B cell (primary cell): Measurements from ENCODE around the gene FAM120A. TPM values are rescaled to one million over a fixed set of nuclear protein-coding genes. Genes with fewer than 3 reads are reported as not detected.

Source experiments
- ATAC-seq: fragments of 200-7000 bp; cut with Tn5 transposase; one replicate; pipeline ENCODE4 v1.10.0; 2021; ENCODE audit warnings: low read depth, mild to moderate bottlenecking, moderate number of reproducible peaks, moderate library complexity
- CTCF ChIA-PET: fragments of 350-600 bp; sonication (Branson Sonifier 250); formaldehyde crosslinking; loops from one replicate; lab custom pipeline; 2021; ENCODE audit warnings: antibody characterized with exemption, inconsistent platforms; lab: Charles Lee
- POLR2A ChIA-PET: fragments of 350-600 bp; sonication (Branson Sonifier 250); formaldehyde crosslinking; loops from one replicate; lab custom pipeline; 2021; ENCODE audit warnings: antibody characterized with exemption; lab: Charles Lee
- DNase-seq: peaks from one replicate; pipeline ENCODE4 v3.0.0; 2013
- H2AFZ ChIP-seq: 2 replicates; pipeline ENCODE4 v1.6.1; 2012; ENCODE audit warnings: mild to moderate bottlenecking, low read depth, low read length; ENCODE audit not compliant: insufficient read depth, poor library complexity, severe bottlenecking
- H3K27ac ChIP-seq, 2 donors: 1 replicate in 1 of 2; 2 replicates in 1 of 2; pipeline ENCODE4 v1.5.1; 2012 to 2013; ENCODE audit warnings: low read length in 2 of 2, mild to moderate bottlenecking in 2 of 2, moderate library complexity in 1 of 2
- H3K27me3 ChIP-seq, 4 experiments: fragments of 200-600 bp in 1 of 4; sonication (generic) in 1 of 4; replicated peaks in 1 of 4; 1 replicate in 2 of 4; 2 replicates in 2 of 4; pipeline versions ENCODE4 v1.6.1 to v1.7.0; 2013 to 2016; ENCODE audit warnings: low read length in 3 of 4, mild to moderate bottlenecking in 2 of 4, mixed read lengths in 1 of 4, moderate library complexity in 1 of 4; ENCODE audit not compliant: insufficient read depth in 4 of 4, control insufficient read depth in 3 of 4; ENCODE audit errors: control extremely low read depth in 1 of 4
- H3K36me3 ChIP-seq, 2 experiments: replicated peaks in 1 of 2; 1 replicate in 1 of 2; 2 replicates in 1 of 2; pipeline versions ENCODE4 v1.6.1 to v1.7.1; 2013; ENCODE audit warnings: low read length in 1 of 2; ENCODE audit not compliant: insufficient read depth in 2 of 2, control insufficient read depth in 1 of 2; ENCODE audit errors: control extremely low read depth in 1 of 2, extremely low read depth in 1 of 2
- H3K4me1 ChIP-seq, 2 donors: fragments of 200-600 bp in 1 of 2; sonication (generic) in 1 of 2; 1 replicate in 1 of 2; 2 replicates in 1 of 2; pipeline versions ENCODE4 v1.5.1 to v1.6.1; 2013 to 2017; ENCODE audit warnings: low read length in 2 of 2; ENCODE audit not compliant: control insufficient read depth in 2 of 2, insufficient read depth in 2 of 2
- H3K4me2 ChIP-seq: replicated peaks from 2 replicates; pipeline ENCODE3; 2012; ENCODE audit warnings: mild to moderate bottlenecking, low read depth, low read length; ENCODE audit not compliant: poor library complexity, severe bottlenecking
- H3K4me3 ChIP-seq, 5 experiments: fragments of 200-600 bp in 1 of 5; sonication (generic) in 1 of 5; 1 replicate in 3 of 5; 2 replicates in 2 of 5; pipeline versions ENCODE4 v1.5.1 to v1.7.0; 2011 to 2016; ENCODE audit warnings: low read length in 4 of 5, mild to moderate bottlenecking in 4 of 5, low read depth in 2 of 5, control low read depth in 1 of 5, moderate library complexity in 1 of 5; ENCODE audit not compliant: insufficient read depth in 1 of 5; ENCODE audit errors: control extremely low read depth in 1 of 5, extremely low read depth in 1 of 5
- H3K79me2 ChIP-seq: fragments of 200-600 bp; sonication (generic); one replicate; pipeline ENCODE4 v1.6.0; 2016; ENCODE audit warnings: low read length; ENCODE audit not compliant: control insufficient read depth, insufficient read depth
- H3K9ac ChIP-seq: fragments of 200-600 bp; sonication (generic); 2 replicates; pipeline ENCODE4 v1.6.1; 2017; ENCODE audit warnings: mild to moderate bottlenecking, low read length, moderate library complexity
- H3K9me3 ChIP-seq, 3 donors: one replicate each; pipeline versions ENCODE4 v1.6.1 to v1.7.1; 2013; ENCODE audit warnings: low read length in 2 of 3; ENCODE audit not compliant: control insufficient read depth in 2 of 3, insufficient read depth in 1 of 3; ENCODE audit errors: control extremely low read depth in 1 of 3
- H4K20me1 ChIP-seq: 2 replicates; pipeline ENCODE4 v1.6.0; 2012; ENCODE audit warnings: mild to moderate bottlenecking, low read length; ENCODE audit not compliant: insufficient read depth, control insufficient read depth, poor library complexity, severe bottlenecking
- H3K27ac Mint-ChIP-seq: one replicate; pipeline ENCODE4 v1.8.0; 2021; ENCODE audit warnings: mixed read lengths
- H3K27me3 Mint-ChIP-seq: one replicate; pipeline ENCODE4 v1.8.0; 2021; ENCODE audit warnings: mixed read lengths
- H3K4me1 Mint-ChIP-seq: one replicate; pipeline ENCODE4 v1.8.0; 2021; ENCODE audit warnings: mixed read lengths
- H3K4me3 Mint-ChIP-seq: one replicate; pipeline ENCODE4 v1.8.0; 2021; ENCODE audit warnings: mixed read lengths
- H3K9me3 Mint-ChIP-seq: one replicate; pipeline ENCODE4 v1.8.0; 2022; ENCODE audit warnings: mixed read lengths; ENCODE audit not compliant: insufficient read depth
- EZH2 ChIP-seq: IDR thresholded peaks from 2 replicates; pipeline ENCODE4 v1.6.1; 2012; ENCODE audit warnings: borderline replicate concordance, low read depth, mild to moderate bottlenecking, moderate library complexity, low read length; ENCODE audit not compliant: insufficient read depth, poor library complexity, severe bottlenecking
- WGBS: methylation state at CpG from one replicate; pipeline ENCODE4 v1.1.5; 2013; ENCODE audit warnings: missing lambda C conversion rate; ENCODE audit not compliant: insufficient coverage; 5-methylcytosine and 5-hydroxymethylcytosine counted together
- intact Hi-C: fragments of 100-400 bp; cut with micrococcal nuclease; formaldehyde crosslinking; loops from one replicate; pipeline ENCODE4 v1.10.0; 2022
- polyA plus RNA-seq: library from polyadenylated mRNA; depleted of rRNA; stranded (reverse); fragments of >200 nt; gene quantifications from 2 replicates; pipeline ENCODE4 v1.2.3, GENCODE V29; 2012
- total RNA-seq, 2 donors: library from RNA; stranded (reverse); fragments of 120-200 nt in 1 of 2; gene quantifications; 1 replicate in 1 of 2; 2 replicates in 1 of 2; pipeline versions ENCODE4 v1.2.3 to v1.2.4, GENCODE V29; 2013 to 2022
- TF ChIP-seq, protein P1 (sequence below): fragments of 200-600 bp; IDR thresholded peaks from one replicate; pipeline ENCODE4 v1.8.0; 2022; ENCODE audit warnings: antibody characterized with exemption, mild to moderate bottlenecking

The FAM120A gene
- total and polyA plus RNA-seq, 2 donors (not counting 1 experiment from before 2014, with no cell fraction given): 48.4 to 105 TPM

- Histone ChIP-seq H3K27ac (no peak overlapping the region), H3K4me2 (no peak overlapping the region), H3K36me3 (peaks cover 9 to 28% of the 10 kb centered on the region in 2 experiments), H4K20me1 (no peaks in the 10 kb centered on the region), H3K4me3 (no peak overlapping the region), H3K79me2 (peaks cover 18% of the 10 kb centered on the region), H3K27me3 (no peaks in the 10 kb centered on the region), H3K4me1 (peaks cover 7 to 9% of the 10 kb centered on the region in 2 donors), H2AFZ (no peak overlapping the region), H3K9me3 (no peaks in the 10 kb centered on the region), H3K9ac (no peak overlapping the region)
- POLR2A ChIA-PET: no interaction called here
- no peaks in the 10 kb centered on the region for H3K9me3 Mint-ChIP-seq
- no peak for ATAC-seq
- TF ChIP-seq, protein P1, sequence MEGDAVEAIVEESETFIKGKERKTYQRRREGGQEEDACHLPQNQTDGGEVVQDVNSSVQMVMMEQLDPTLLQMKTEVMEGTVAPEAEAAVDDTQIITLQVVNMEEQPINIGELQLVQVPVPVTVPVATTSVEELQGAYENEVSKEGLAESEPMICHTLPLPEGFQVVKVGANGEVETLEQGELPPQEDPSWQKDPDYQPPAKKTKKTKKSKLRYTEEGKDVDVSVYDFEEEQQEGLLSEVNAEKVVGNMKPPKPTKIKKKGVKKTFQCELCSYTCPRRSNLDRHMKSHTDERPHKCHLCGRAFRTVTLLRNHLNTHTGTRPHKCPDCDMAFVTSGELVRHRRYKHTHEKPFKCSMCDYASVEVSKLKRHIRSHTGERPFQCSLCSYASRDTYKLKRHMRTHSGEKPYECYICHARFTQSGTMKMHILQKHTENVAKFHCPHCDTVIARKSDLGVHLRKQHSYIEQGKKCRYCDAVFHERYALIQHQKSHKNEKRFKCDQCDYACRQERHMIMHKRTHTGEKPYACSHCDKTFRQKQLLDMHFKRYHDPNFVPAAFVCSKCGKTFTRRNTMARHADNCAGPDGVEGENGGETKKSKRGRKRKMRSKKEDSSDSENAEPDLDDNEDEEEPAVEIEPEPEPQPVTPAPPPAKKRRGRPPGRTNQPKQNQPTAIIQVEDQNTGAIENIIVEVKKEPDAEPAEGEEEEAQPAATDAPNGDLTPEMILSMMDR: no peak
- TF ChIP-seq EZH2: no peak
- H3K4me1 Mint-ChIP-seq: peaks cover 14% of the 10 kb centered on the region
- intact Hi-C loops: no loop called here
- DNase-seq: no peak
- H3K27me3 Mint-ChIP-seq: no peaks in the 10 kb centered on the region
- no peak overlapping the region for H3K27ac Mint-ChIP-seq
- WGBS: 100% methylated on average over 2 of the region's 4 CpGs
- CTCF ChIA-PET: no interaction called here
- H3K4me3 Mint-ChIP-seq: no peak overlapping the region
These were observed 3.8 kb upstream of the FAM120A start for GRCh38 chr9:93447655-93448054.

DNA sequence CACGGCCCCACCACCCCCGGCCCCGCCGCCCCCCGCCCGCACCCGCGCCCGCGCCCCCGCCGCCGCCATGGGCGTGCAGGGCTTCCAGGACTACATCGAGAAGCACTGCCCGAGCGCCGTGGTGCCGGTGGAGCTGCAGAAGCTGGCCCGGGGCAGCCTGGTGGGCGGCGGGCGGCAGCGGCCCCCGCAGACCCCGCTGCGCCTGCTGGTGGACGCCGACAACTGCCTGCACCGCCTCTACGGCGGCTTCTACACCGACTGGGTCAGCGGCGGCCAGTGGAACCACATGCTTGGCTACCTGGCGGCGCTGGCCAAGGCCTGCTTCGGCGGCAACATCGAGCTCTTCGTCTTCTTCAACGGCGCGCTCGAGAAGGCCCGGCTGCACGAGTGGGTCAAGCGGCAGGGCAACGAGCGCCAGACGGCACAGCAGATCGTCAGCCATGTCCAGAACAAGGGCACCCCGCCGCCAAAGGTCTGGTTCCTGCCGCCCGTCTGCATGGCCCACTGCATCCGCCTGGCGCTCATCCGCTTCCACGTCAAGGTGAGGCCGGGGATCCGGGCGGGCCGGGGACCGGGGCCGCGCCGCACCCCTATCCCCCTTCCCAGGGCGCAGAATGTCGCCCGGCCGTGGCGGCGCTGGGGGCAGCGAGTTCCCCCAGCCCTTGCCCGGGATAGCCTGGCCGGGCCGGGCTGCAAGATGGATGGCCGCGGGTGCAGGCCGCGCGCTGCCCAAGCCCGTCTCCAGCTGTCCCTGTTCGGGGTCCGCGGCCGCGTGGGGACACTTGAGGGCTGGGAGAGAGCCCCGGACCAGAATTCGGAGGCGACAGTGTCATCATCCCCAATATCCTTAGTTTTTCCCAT lies 594 bp downstream of the FAM120A start:
- under 1% methylated on average over 92 of the region's 92 CpGs for WGBS
- no peaks in the 10 kb centered on the region for H3K27me3 ChIP-seq
- H3K4me2 ChIP-seq: peak overlapping the region; percentile 92
- H3K9me3 ChIP-seq: no peaks in the 10 kb centered on the region
- ATAC-seq: peak; percentile 7
- no peak for TF ChIP-seq EZH2
- TF ChIP-seq, protein P1: no peak
- peak overlapping the region; percentile 76 for H2AFZ ChIP-seq
- ChIA-PET POLR2A (interaction anchor here (1.2 to 4.4 kb wide), 2 partner anchors 12 to 115 kb away, joined by 3 to 24 read pairs; no protein-coding TSS in a partner anchor), CTCF (interaction anchor here (0.5 to 1.0 kb wide), 3 partner anchors 12 to 114 kb away, joined by 6 to 8 read pairs (median 6); no protein-coding TSS in a partner anchor)
- no peaks in the 10 kb centered on the region for H4K20me1 ChIP-seq
- H3K4me1 ChIP-seq: peaks cover 20 to 29% of the 10 kb centered on the region in 2 donors
- Mint-ChIP-seq H3K4me1 (peaks cover 40% of the 10 kb centered on the region), H3K27ac (peak overlapping the region; percentile 97), H3K4me3 (peak overlapping the region; percentile 93), H3K27me3 (no peaks in the 10 kb centered on the region), H3K9me3 (no peaks in the 10 kb centered on the region)
- intact Hi-C loops: loop anchor here (1.0 to 10.0 kb wide), 7 partner anchors 53 to 1335 kb away; partner anchors contain the start of genes IPPK and SPTLC1
- peaks cover 2 to 16% of the 10 kb centered on the region in 2 experiments for H3K36me3 ChIP-seq
- H3K9ac ChIP-seq: peak overlapping the region; percentile 89
- peaks cover 57% of the 10 kb centered on the region for H3K79me2 ChIP-seq
- peak; percentile 64 for DNase-seq
- H3K4me3 ChIP-seq: peak overlapping the region; percentile 73 to 96 (median 84)
- peak overlapping the region; percentile 67 to 79 for H3K27ac ChIP-seq
